ENCODE data around the gene ADNP. TPM values are rescaled to one million over a fixed set of nuclear protein-coding genes. Genes with fewer than 3 reads are reported as not detected.

The ADNP gene
- total and polyA plus RNA-seq, 2 experiments from 2014 or later, result 13.1 to 43.7 TPM

DNA sequence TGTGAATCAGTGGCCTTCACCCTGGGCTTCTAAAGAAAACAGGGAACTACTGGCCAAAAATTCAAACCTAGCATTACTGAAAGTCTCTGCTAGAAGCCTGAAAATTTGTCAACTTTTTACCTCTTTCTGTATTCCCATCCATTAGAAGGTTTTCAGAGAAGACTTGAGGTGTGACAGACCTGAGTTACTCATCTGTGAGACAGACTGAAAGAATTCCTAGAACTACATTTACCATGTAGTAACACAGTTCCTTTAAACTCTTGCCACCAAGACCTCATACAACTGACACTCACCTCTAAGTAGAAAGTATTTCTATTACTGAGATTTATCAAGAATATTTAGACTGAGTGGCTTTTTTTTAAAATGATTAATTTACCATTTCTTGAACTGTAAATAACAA, 22.6 kb upstream of the ADNP start:
- Histone ChIP-seq H3K9me2 (replicated peaks; ENCODE audit: insufficient read depth) (no peaks in the 10 kb centered on the region), H3K79me2 (peaks cover 89% of the 10 kb centered on the region), H2AFZ (no peak overlapping the region), H3K4me3 (no peak overlapping the region), H3K36me3 (replicated peaks; ENCODE audit: insufficient read depth, low read depth) (no peaks in the 10 kb centered on the region), H3K27ac (no peak overlapping the region), H4K20me1 (ENCODE audit: insufficient read depth, poor library complexity, severe bottlenecking) (peaks cover 43% of the 10 kb centered on the region), H3K27me3 (no peaks in the 10 kb centered on the region), H3K9me3 (ENCODE audit: low read depth) (no peaks in the 10 kb centered on the region), H3K4me2 (no peak overlapping the region), H3K4me1 (ENCODE audit: insufficient read depth) (no peaks in the 10 kb centered on the region)
- no peak for DNase-seq (ENCODE audit: low spot score)
- TF ChIP-seq EZH2 (IDR thresholded peaks at IDR 0.05; ENCODE audit: borderline replicate concordance) (no peak), EZH2phosphoT487 (IDR thresholded peaks at IDR 0.05; ENCODE audit: low read depth, severe bottlenecking, unreplicated experiment) (no peak)
- TF ChIP-seq, protein P1, sequence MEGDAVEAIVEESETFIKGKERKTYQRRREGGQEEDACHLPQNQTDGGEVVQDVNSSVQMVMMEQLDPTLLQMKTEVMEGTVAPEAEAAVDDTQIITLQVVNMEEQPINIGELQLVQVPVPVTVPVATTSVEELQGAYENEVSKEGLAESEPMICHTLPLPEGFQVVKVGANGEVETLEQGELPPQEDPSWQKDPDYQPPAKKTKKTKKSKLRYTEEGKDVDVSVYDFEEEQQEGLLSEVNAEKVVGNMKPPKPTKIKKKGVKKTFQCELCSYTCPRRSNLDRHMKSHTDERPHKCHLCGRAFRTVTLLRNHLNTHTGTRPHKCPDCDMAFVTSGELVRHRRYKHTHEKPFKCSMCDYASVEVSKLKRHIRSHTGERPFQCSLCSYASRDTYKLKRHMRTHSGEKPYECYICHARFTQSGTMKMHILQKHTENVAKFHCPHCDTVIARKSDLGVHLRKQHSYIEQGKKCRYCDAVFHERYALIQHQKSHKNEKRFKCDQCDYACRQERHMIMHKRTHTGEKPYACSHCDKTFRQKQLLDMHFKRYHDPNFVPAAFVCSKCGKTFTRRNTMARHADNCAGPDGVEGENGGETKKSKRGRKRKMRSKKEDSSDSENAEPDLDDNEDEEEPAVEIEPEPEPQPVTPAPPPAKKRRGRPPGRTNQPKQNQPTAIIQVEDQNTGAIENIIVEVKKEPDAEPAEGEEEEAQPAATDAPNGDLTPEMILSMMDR (IDR thresholded peaks at IDR 0.05; ENCODE audit: poor library complexity), result no peak

DNA sequence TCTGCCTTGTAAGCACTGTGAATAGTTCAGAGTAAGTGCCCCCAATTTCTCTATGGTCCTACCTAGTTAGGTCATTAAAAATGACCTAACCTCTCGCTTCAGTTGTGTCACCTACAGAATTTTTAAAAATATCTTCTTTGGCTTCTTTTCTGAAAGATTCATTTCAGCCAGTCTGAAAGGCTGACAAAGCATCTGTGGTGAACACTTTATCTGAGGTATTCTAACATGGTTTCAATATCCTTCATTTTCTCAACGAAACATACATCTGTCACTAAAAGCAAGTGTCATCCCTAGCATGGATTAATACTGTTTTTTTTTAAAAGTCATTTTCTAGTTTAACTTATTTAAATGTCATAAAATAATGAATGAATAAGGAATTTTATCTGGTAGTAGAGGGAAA, 22.0 kb upstream of the ADNP start:
- peaks cover 43% of the 10 kb centered on the region for H4K20me1 ChIP-seq (ENCODE audit: insufficient read depth, poor library complexity, severe bottlenecking)
- H3K4me1 ChIP-seq (ENCODE audit: insufficient read depth), result no peaks in the 10 kb centered on the region
- H3K9me2 ChIP-seq (replicated peaks; ENCODE audit: insufficient read depth), result no peaks in the 10 kb centered on the region
- no peak overlapping the region for H3K27ac ChIP-seq
- H2AFZ ChIP-seq, result no peak overlapping the region
- TF ChIP-seq, protein P1 (IDR thresholded peaks at IDR 0.05; ENCODE audit: poor library complexity), result no peak
- TF ChIP-seq EZH2 (IDR thresholded peaks at IDR 0.05; ENCODE audit: borderline replicate concordance) (no peak), EZH2phosphoT487 (IDR thresholded peaks at IDR 0.05; ENCODE audit: low read depth, severe bottlenecking, unreplicated experiment) (no peak)
- no peak overlapping the region for H3K4me3 ChIP-seq
- DNase-seq (ENCODE audit: low spot score), result no peak
- H3K9me3 ChIP-seq (ENCODE audit: low read depth), result no peaks in the 10 kb centered on the region
- 97% methylated on average over 2 of the region's 2 CpGs for WGBS (ENCODE audit: low lambda C conversion rate, missing lambda C conversion rate)
- H3K27me3 ChIP-seq, result no peaks in the 10 kb centered on the region
- H3K79me2 ChIP-seq, result peaks cover 93% of the 10 kb centered on the region
- H3K4me2 ChIP-seq, result no peak overlapping the region
- no peaks in the 10 kb centered on the region for H3K36me3 ChIP-seq (replicated peaks; ENCODE audit: insufficient read depth, low read depth)

DNA sequence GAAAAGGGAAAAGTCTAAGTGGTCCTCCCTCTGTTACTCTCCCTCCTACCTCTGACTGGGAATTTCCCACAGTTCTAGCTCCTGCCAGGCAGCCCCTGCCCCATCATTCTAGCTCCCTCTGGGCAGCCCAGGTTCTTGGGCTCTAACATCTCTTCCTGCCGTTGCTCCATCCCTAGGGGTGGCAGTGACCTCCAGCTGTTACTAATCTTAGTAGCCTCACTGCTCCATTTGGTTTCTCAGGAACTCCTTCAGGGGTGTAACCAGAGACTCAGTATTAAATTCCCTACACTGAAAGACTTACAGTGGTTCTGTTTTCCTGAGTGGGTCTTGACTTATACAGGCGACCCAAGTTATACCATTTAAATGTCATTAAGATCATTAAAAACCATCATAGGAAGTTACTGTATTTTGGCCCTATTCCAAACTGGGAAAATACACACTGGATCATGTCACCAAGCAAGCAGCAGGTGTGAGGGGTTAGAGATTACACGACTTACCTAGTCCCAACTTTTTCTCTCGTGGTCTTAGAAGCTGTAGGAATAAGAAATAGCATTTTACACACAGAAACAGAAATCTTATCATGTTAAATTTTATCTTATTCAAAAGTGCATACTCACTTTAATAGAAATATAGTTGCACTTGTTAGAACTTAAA, 17.0 kb upstream of the ADNP start:
- Histone ChIP-seq H3K27me3 (no peaks in the 10 kb centered on the region), H4K20me1 (ENCODE audit: insufficient read depth, poor library complexity, severe bottlenecking) (peaks cover 7% of the 10 kb centered on the region), H3K4me2 (no peak overlapping the region), H3K36me3 (replicated peaks; ENCODE audit: insufficient read depth, low read depth) (peaks cover 5% of the 10 kb centered on the region), H3K79me2 (peaks cover 47% of the 10 kb centered on the region), H3K4me3 (no peak overlapping the region), H3K9me2 (replicated peaks; ENCODE audit: insufficient read depth) (no peaks in the 10 kb centered on the region), H3K27ac (no peak overlapping the region), H3K4me1 (ENCODE audit: insufficient read depth) (no peaks in the 10 kb centered on the region), H2AFZ (no peak overlapping the region), H3K9me3 (ENCODE audit: low read depth) (no peaks in the 10 kb centered on the region)
- WGBS (ENCODE audit: low lambda C conversion rate, missing lambda C conversion rate), result 89% methylated on average over 4 of the region's 4 CpGs
- DNase-seq (ENCODE audit: low spot score), result no peak
- no peak for TF ChIP-seq EZH2phosphoT487 (IDR thresholded peaks at IDR 0.05; ENCODE audit: low read depth, severe bottlenecking, unreplicated experiment)
- TF ChIP-seq, protein P1 (IDR thresholded peaks at IDR 0.05; ENCODE audit: poor library complexity), result no peak
